WI38 (cell line): Measurements from ENCODE around the gene FRMD4B.

ENCODE experiments used
- H3K4me3 ChIP-seq: 2 replicates; pipeline ENCODE4 v1.5.1; 2011; ENCODE audit warnings: low read depth, mild to moderate bottlenecking, control low read depth, low read length
- TF ChIP-seq, protein P1 (sequence below): IDR thresholded peaks from 2 replicates; pipeline ENCODE4 v1.5.1; 2012; ENCODE audit warnings: low read depth, mild to moderate bottlenecking, control low read depth, low read length

Gene FRMD4B

DNA sequence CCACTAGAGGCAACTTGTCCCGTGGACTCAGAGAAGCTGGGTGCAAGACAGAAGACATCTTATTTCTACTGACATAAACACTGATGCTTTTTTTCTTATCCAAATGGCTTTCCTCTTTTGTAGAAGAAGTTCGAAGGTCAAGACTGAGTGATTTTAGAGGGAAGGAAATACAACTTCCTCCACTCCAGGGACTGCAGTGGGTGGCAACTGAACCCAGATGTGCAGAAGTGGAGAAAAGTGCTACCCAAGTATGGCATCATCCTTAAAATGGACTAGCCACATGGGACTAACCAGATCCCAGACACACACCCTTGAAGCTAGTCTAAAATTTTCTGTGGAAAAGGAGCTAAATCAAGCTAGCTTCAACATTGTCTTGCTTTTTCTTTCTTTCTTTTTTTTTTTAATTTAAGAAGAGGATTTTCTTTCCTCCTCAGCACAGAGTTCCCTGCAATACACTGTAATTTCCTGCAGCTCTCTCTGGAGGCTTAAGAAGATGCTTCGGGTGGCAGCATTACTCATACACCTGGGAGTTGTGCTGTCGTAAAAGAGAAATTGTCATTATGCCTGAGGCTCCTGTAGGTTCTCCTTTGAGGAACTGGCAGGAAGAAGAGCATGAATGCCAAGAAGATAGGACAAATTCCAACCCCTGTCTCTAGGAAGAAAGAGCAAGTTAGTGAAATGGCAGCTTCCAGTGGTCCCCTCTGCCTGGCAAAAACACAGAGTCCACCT is 3.8 kb upstream of the FRMD4B start:
- TF ChIP-seq, protein P1, sequence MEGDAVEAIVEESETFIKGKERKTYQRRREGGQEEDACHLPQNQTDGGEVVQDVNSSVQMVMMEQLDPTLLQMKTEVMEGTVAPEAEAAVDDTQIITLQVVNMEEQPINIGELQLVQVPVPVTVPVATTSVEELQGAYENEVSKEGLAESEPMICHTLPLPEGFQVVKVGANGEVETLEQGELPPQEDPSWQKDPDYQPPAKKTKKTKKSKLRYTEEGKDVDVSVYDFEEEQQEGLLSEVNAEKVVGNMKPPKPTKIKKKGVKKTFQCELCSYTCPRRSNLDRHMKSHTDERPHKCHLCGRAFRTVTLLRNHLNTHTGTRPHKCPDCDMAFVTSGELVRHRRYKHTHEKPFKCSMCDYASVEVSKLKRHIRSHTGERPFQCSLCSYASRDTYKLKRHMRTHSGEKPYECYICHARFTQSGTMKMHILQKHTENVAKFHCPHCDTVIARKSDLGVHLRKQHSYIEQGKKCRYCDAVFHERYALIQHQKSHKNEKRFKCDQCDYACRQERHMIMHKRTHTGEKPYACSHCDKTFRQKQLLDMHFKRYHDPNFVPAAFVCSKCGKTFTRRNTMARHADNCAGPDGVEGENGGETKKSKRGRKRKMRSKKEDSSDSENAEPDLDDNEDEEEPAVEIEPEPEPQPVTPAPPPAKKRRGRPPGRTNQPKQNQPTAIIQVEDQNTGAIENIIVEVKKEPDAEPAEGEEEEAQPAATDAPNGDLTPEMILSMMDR, result no peak
- H3K4me3 ChIP-seq, result no peak overlapping the region

DNA sequence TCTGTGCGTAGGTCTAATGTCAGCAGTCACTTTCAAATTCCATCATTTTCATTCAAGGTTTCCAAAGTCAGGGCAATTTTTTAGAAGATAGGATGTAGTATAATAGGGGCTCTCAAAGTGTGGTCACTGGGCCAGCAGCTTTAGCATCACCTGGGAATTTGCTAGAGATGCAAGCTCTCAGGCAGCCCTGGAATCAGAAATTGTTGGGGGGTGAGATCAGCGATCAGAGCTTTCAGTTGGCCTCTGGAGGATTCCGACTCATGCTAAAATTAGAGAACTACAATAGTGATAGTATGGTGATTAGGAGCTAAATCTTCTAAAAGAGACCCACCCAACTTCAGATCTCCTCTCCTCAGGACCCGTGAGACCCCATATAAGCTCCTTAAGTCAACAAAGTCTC is 2.4 kb upstream of the FRMD4B start:
- TF ChIP-seq, protein P1, result no peak
- no peak overlapping the region for H3K4me3 ChIP-seq

DNA sequence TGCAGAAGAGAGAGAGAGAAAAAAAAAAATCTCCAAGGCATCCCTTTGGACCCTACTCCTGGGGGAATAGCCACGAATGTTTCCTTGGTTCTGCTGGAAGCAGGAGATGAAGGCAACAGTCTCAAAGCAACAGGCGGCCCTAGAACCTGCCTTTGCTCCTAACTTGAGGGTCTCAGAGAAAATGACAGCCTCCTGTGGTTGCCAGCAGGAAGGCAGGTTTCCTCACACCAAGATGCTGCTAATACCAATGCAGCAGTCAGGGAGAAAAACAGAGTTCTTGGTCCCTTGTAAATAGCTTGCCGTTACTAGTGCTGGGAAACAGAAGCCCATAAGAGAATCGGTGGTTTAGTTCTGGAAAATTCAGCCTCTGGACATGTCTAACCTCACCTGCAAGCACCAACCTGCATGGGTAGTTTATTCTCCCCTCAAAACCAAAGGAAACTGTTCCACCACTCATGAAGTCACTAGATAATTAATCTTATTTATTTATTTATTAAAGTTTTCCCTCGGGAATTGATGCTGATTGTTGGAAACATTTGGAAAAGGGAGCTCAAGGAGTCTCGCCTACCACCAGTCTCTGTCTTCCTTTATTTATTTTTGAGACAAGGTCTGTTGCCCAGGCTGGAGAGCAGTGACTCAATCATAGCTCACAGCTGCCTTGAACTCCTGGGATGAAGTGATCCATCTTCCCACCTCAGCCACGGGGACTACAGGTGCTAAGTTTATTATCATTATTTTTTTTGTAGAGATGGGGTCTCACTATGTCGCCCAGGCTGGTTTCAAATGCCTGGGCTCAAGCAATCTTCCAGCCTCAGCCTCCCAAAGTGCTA is 883 bp upstream of the FRMD4B start:
- no peak overlapping the region for H3K4me3 ChIP-seq
- TF ChIP-seq, protein P1, result no peak

DNA sequence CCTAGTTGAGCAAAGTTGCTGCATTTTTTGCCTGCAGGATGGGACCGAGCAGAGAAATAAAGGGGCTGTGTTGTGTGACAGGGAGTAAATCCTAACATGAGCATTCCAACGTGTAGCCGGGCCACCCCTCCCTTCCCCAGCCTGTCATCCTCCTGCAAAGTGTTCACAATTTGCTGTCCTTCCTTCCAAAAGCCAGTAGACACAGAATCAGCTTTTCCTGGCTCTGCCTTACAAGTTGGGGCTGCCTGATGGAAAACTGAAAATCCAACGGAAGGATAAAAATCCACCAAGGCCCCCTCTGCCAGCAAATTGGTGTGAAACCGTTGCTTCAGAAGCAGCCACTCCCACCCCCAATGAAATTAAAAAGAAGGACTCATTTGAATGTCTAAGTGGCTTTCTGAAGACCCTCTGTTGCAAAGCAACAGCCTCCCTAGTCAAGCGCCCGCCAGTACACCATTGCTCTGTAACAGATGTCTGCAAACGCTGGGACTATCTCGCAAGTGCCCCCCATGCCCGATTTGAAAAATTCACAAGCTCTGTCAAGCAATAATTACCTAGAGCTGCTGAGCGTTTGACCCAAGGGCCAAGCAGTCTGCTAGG is 665 bp downstream of the FRMD4B start:
- no peak overlapping the region for H3K4me3 ChIP-seq
- TF ChIP-seq, protein P1, result no peak

DNA sequence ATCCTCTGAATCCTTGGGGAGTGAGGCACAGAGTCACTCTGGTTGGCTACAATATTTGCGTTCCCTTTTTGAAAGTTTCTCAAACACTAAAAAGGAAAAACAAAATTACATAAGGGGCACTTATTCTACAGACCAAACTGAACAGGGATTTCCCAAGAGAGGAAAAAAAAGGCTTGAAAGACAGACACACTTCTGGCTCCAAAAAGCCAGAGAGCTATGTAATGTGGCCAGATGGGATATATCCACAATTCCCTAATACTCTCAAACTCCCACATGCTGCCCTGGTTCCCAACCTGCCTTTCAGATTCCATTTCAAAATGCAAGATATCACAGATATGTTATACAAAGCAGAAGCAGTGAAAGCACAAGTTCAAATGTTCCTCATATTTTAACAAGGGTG is 1.6 kb downstream of the FRMD4B start:
- TF ChIP-seq, protein P1, result no peak
- H3K4me3 ChIP-seq, result no peak overlapping the region

DNA sequence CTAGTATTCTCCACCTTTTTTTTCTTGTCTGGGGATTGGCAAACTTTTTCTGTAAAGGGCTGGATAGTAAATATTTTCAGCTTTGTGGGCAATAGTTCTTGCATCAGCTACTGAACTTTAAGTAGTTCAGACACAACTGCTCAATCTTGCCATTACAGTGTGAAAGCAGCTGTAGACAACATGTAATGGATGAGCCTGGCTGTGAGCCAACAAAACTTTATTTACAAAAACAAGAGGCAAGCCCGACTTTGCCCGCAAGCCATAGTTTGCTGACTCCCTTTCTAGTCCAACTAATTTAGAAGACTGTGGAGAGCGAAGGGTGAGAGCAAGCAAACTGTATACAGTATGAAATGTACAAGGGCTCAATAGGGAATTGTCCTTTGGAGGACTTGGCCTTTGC is 6.2 kb downstream of the FRMD4B start:
- TF ChIP-seq, protein P1, result no peak
- H3K4me3 ChIP-seq, result no peak overlapping the region
